Thyroid gland (tissue), 4 donors: Measurements from ENCODE around the gene PIGL. TPM values are rescaled to one million over a fixed set of nuclear protein-coding genes. Genes with fewer than 3 reads are reported as not detected.
"Not testable (repeated sequence)": the region's sequence is repeated elsewhere in the genome, so short reads cannot be mapped to it uniquely, and the experiment has no call there.

Experiments
- DNase-seq, 2 donors: peaks; one replicate each; pipeline ENCODE4 v3.0.0-alpha.2; 2019
- H3K27ac ChIP-seq, 3 donors: fragments of 200-600 bp; sonication (generic); 1 replicate in 2 of 3; 2 replicates in 1 of 3; pipeline ENCODE4 v1.5.1; 2016 to 2019; ENCODE audit warnings: mild to moderate bottlenecking in 1 of 3, moderate library complexity in 1 of 3
- H3K27me3 ChIP-seq: fragments of 200-600 bp; sonication (generic); one replicate; pipeline ENCODE4 v1.5.1; 2019
- H3K36me3 ChIP-seq, 2 donors: fragments of 200-600 bp; sonication (generic); one replicate each; pipeline ENCODE4 v1.5.1; 2016 to 2019
- H3K4me1 ChIP-seq, 2 donors: fragments of 200-600 bp; sonication (generic); one replicate each; pipeline ENCODE4 v1.5.1; 2017 to 2019
- H3K4me3 ChIP-seq, 3 donors: fragments of 200-600 bp; sonication (generic); replicated peaks in 1 of 3; 1 replicate in 2 of 3; 2 replicates in 1 of 3; pipeline ENCODE4 v1.5.1; 2016; ENCODE audit warnings: mild to moderate bottlenecking in 1 of 3
- H3K9me3 ChIP-seq: fragments of 200-600 bp; sonication (generic); one replicate; pipeline ENCODE4 v1.5.1; 2017
- CTCF ChIP-seq, 6 experiments: fragments of 200-600 bp in 3 of 6; fragments of 450-650 bp in 3 of 6; sonication (generic) in 3 of 6; IDR thresholded peaks; one replicate each; pipeline ENCODE4 v1.5.1; 2016 to 2019; ENCODE audit warnings: antibody characterized with exemption in 6 of 6, mild to moderate bottlenecking in 2 of 6, inconsistent platforms in 1 of 6, moderate library complexity in 1 of 6
- POLR2A ChIP-seq, 2 donors: fragments of 450-650 bp; IDR thresholded peaks; one replicate each; pipeline ENCODE4 v1.6.1; 2017; ENCODE audit warnings: antibody characterized with exemption in 2 of 2, mild to moderate bottlenecking in 2 of 2, moderate library complexity in 1 of 2
- WGBS, 2 donors: methylation state at CpG; one replicate each; pipeline ENCODE4 v1.1.5; 2017; 5-methylcytosine and 5-hydroxymethylcytosine counted together
- intact Hi-C: fragments of 100-400 bp; cut with DNase I; formaldehyde crosslinking; loops from one replicate; pipeline ENCODE4 v1.15.1; 2023
- total RNA-seq, 4 donors: library from RNA; depleted of rRNA; stranded (reverse); fragments of >200 nt; gene quantifications; one replicate each; pipeline ENCODE4 v1.2.3, GENCODE V29; 2016

PIGL gene
- total RNA-seq, 4 donors from 2014 or later, result 48.8 to 96.0 (median 60.9) TPM

- peaks cover 17 to 29% of the 10 kb centered on the region in 2 donors for H3K4me1 ChIP-seq
Measured at GRCh38 chr17:16214190-16215001, 2.6 kb upstream of the PIGL start.

GRCh38 chr17:16215002-16215272, 2.1 kb upstream of the PIGL start:
- WGBS, 2 donors, result 1 to 3% methylated on average over 7 to 25 of the region's 27 CpGs
- TF ChIP-seq CTCF (IDR thresholded peaks at IDR 0.05) (no peak), POLR2A (IDR thresholded peaks at IDR 0.05) (no peak)
- H3K36me3 ChIP-seq, result no peaks in the 10 kb centered on the region
- peak overlapping the region; percentile 83 to 99 (median 96) for H3K4me3 ChIP-seq
- no peaks in the 10 kb centered on the region for H3K27me3 ChIP-seq
- peak overlapping the region; percentile 90 to 97 (median 95) for H3K27ac ChIP-seq
- no peaks in the 10 kb centered on the region for H3K9me3 ChIP-seq
- intact Hi-C loops, result no loop called here
- DNase-seq, result peak; percentile 52 to 57
- H3K4me1 ChIP-seq, result peaks cover 17 to 29% of the 10 kb centered on the region in 2 donors

More at GRCh38 chr17:16214190-16215001, 2.6 kb upstream of the PIGL start:
- WGBS, 2 donors, result 5% methylated on average over 16 of the region's 16 CpGs
- Histone ChIP-seq H3K36me3 (no peaks in the 10 kb centered on the region), H3K9me3 (no peaks in the 10 kb centered on the region), H3K27ac (peak overlapping the region; percentile 90 to 97 (median 95)), H3K27me3 (no peaks in the 10 kb centered on the region), H3K4me3 (peak overlapping the region; percentile 83 to 99 (median 96))
- intact Hi-C loops, result no loop called here
- DNase-seq, result no peak
- TF ChIP-seq CTCF (IDR thresholded peaks at IDR 0.05), result no peak

- Histone ChIP-seq H3K4me1 (peaks cover 17 to 29% of the 10 kb centered on the region in 2 donors), H3K9me3 (no peaks in the 10 kb centered on the region), H3K4me3 (peak within 1 kb of the TSS; percentile 83 to 99 (median 96)), H3K36me3 (no peaks in the 10 kb centered on the region), H3K27me3 (no peaks in the 10 kb centered on the region), H3K27ac (peak within 1 kb of the TSS; percentile 90 to 97 (median 95))
- peak; percentile 94 to 96 for DNase-seq
- intact Hi-C loops, result no loop called here
- peak in 1 of 2 donors; percentile 93 for TF ChIP-seq POLR2A (IDR thresholded peaks at IDR 0.05)
- peak in 3 of 6 experiments; percentile 20 to 44 (median 30) for TF ChIP-seq CTCF (IDR thresholded peaks at IDR 0.05)
- 1 to 2% methylated on average over 10 to 16 of the region's 82 CpGs for WGBS, 2 donors
Measured at GRCh38 chr17:16215273-16215964, 1.6 kb upstream of the PIGL start, which contains the start of gene NCOR1. NCOR1 (minus strand) TSS chr17:16215534; CDS start chr17:16194569, 20,965 bp downstream.

GRCh38 chr17:16215965-16216316, 1.1 kb upstream of the PIGL start:
- DNase-seq, result no peak
- intact Hi-C loops, result no loop called here
- 22 to 26% methylated on average over 18 to 19 of the region's 22 CpGs for WGBS, 2 donors

GRCh38 chr17:16216341-16217001, 539 bp upstream of the PIGL start:
- intact Hi-C loops, H3K36me3 ChIP-seq, H3K9me3 ChIP-seq, H3K27me3 ChIP-seq, DNase-seq: not testable (repeated sequence)
- peaks cover 17 to 29% of the 10 kb centered on the region in 2 donors for H3K4me1 ChIP-seq
- H3K27ac ChIP-seq, result peak overlapping the region; percentile 90 to 97 (median 95)
- peak overlapping the region in 1 of 3 donors; percentile 96 for H3K4me3 ChIP-seq
- 72 to 75% methylated on average over 38 of the region's 38 CpGs for WGBS, 2 donors

More at GRCh38 chr17:16215965-16216316, 1.1 kb upstream of the PIGL start:
- Histone ChIP-seq H3K9me3 (no peaks in the 10 kb centered on the region), H3K27me3 (no peaks in the 10 kb centered on the region), H3K4me3 (peak overlapping the region in 2 of 3 donors; percentile 83 to 96), H3K4me1 (peaks cover 17 to 29% of the 10 kb centered on the region in 2 donors), H3K36me3 (no peaks in the 10 kb centered on the region), H3K27ac (peak overlapping the region; percentile 90 to 97 (median 95))
- no peak for TF ChIP-seq CTCF (IDR thresholded peaks at IDR 0.05)
- TF ChIP-seq POLR2A (IDR thresholded peaks at IDR 0.05), result no peak
